GM21526 (cell line): ENCODE data around the gene FAM53A.
"Not testable (repeated sequence)": the region's sequence is repeated elsewhere in the genome, so short reads cannot be mapped to it uniquely, and the experiment has no call there.

Experiments
- ATAC-seq: cut with Tn5 transposase; IDR thresholded peaks from one replicate; pipeline ENCODE4 v1.9.1; 2021; ENCODE audit warnings: moderate library complexity; ENCODE audit not compliant: unreplicated experiment, low FRiP score

The FAM53A gene

GRCh38 chr4:1609901-1610790, 74.0 kb downstream of the FAM53A start:
- ATAC-seq = no peak

GRCh38 chr4:1608821-1609500, 75.2 kb downstream of the FAM53A start:
- ATAC-seq = no peak

- ATAC-seq = no peak
Measured at GRCh38 chr4:1608196-1608820, 75.8 kb downstream of the FAM53A start.

- not testable (repeated sequence) for ATAC-seq
Measured at GRCh38 chr4:1607436-1608195, 76.5 kb downstream of the FAM53A start.

GRCh38 chr4:1604706-1605205, 79.4 kb downstream of the FAM53A start:
- no peak for ATAC-seq

- ATAC-seq = no peak
Measured at GRCh38 chr4:1604181-1604705, 79.9 kb downstream of the FAM53A start.

- ATAC-seq = no peak
Measured at GRCh38 chr4:1603413-1604135, 80.5 kb downstream of the FAM53A start.

GRCh38 chr4:1602655-1603412, 81.3 kb downstream of the FAM53A start:
- no peak for ATAC-seq

- ATAC-seq = no peak
Measured at GRCh38 chr4:1601852-1602654, 82.1 kb downstream of the FAM53A start.

- ATAC-seq = no peak
Measured at GRCh38 chr4:1601533-1601835, 82.6 kb downstream of the FAM53A start.

- no peak for ATAC-seq
Measured at GRCh38 chr4:1600811-1601532, 83.1 kb downstream of the FAM53A start.

- no peak for ATAC-seq
Measured at GRCh38 chr4:1600211-1600780, 83.8 kb downstream of the FAM53A start.

- ATAC-seq = no peak
Measured at GRCh38 chr4:1599491-1600210, 84.5 kb downstream of the FAM53A start.

GRCh38 chr4:1599026-1599481, 85.1 kb downstream of the FAM53A start:
- no peak for ATAC-seq

- no peak for ATAC-seq
Measured at GRCh38 chr4:1598206-1599025, 85.7 kb downstream of the FAM53A start.
